ENCODE measurements around the gene ZNF582. TPM values are rescaled to one million over a fixed set of nuclear protein-coding genes. Genes with fewer than 3 reads are reported as not detected.

The ZNF582 gene
- 1.4 and 5.4 TPM in 2 replicates for total RNA-seq (ENCODE audit: low replicate concordance)

- peak; percentile 96 for DNase-seq (ENCODE audit: low read depth)
- TF ChIP-seq, protein P1, sequence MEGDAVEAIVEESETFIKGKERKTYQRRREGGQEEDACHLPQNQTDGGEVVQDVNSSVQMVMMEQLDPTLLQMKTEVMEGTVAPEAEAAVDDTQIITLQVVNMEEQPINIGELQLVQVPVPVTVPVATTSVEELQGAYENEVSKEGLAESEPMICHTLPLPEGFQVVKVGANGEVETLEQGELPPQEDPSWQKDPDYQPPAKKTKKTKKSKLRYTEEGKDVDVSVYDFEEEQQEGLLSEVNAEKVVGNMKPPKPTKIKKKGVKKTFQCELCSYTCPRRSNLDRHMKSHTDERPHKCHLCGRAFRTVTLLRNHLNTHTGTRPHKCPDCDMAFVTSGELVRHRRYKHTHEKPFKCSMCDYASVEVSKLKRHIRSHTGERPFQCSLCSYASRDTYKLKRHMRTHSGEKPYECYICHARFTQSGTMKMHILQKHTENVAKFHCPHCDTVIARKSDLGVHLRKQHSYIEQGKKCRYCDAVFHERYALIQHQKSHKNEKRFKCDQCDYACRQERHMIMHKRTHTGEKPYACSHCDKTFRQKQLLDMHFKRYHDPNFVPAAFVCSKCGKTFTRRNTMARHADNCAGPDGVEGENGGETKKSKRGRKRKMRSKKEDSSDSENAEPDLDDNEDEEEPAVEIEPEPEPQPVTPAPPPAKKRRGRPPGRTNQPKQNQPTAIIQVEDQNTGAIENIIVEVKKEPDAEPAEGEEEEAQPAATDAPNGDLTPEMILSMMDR (IDR thresholded peaks at IDR 0.05; ENCODE audit: insufficient read depth, low read length) = peak; percentile 86
Measured at GRCh38 chr19:56393119-56394012, at the start of gene ZNF582. Gene ZNF582 (minus strand): TSS chr19:56393534. CDS start chr19:56391752, 1,782 bp downstream.

GRCh38 chr19:56441206-56441792 is 48.0 kb upstream of the ZNF582 start:
- DNase-seq (ENCODE audit: low read depth) = no peak
- H3K4me3 ChIP-seq (ENCODE audit: low read depth, low read length) = no peak overlapping the region
- TF ChIP-seq, protein P1 (IDR thresholded peaks at IDR 0.05; ENCODE audit: insufficient read depth, low read length) = no peak

More at GRCh38 chr19:56393119-56394012, at the start of gene ZNF582:
- peak within 1 kb of the TSS; percentile 84 for H3K4me3 ChIP-seq (ENCODE audit: low read depth, low read length)

- H3K4me3 ChIP-seq (ENCODE audit: low read depth, low read length) = no peak overlapping the region
- no peak for DNase-seq (ENCODE audit: low read depth)
- TF ChIP-seq, protein P1 (IDR thresholded peaks at IDR 0.05; ENCODE audit: insufficient read depth, low read length) = no peak
Measured at GRCh38 chr19:56423985-56424353, 30.6 kb upstream of the ZNF582 start.

GRCh38 chr19:56423276-56423984 is 30.1 kb upstream of the ZNF582 start:
- H3K4me3 ChIP-seq (ENCODE audit: low read depth, low read length) = no peak overlapping the region
- no peak for DNase-seq (ENCODE audit: low read depth)
- TF ChIP-seq, protein P1 (IDR thresholded peaks at IDR 0.05; ENCODE audit: insufficient read depth, low read length) = no peak

GRCh38 chr19:56405062-56405461 is 11.7 kb upstream of the ZNF582 start:
- peak overlapping the region; percentile 82 for H3K4me3 ChIP-seq (ENCODE audit: low read depth, low read length)
- no peak for DNase-seq (ENCODE audit: low read depth)
- TF ChIP-seq, protein P1 (IDR thresholded peaks at IDR 0.05; ENCODE audit: insufficient read depth, low read length) = no peak

DNA sequence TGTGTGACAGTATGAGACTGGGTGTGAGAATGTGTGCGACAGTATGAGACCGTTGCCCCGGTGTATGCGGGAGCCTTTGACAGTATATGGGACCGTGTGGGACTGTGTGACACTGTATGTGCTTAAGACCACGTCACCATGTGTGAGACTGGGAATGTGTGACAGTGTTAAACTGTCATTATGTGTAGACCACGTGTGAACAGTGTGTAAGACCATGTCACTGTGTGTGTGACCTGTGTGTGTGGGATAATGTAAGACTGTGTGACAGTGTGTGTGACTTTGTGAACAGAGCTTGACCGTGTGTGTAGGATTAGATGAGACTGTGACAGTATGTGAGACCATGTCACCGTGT is 11.3 kb upstream of the ZNF582 start:
- TF ChIP-seq, protein P1 (IDR thresholded peaks at IDR 0.05; ENCODE audit: insufficient read depth, low read length) = no peak
- peak overlapping the region; percentile 82 for H3K4me3 ChIP-seq (ENCODE audit: low read depth, low read length)
- no peak for DNase-seq (ENCODE audit: low read depth)
